K562 (cell line): ENCODE results near the gene PPTC7. TPM values are rescaled to one million over a fixed set of nuclear protein-coding genes. Genes with fewer than 3 reads are reported as not detected.

Experiments
- ATAC-seq: fragments of 200-7000 bp; cut with Tn5 transposase; 3 replicates; pipeline ENCODE4 v1.9.1; 2020; ENCODE audit warnings: moderate library complexity
- BruUV-seq: library from RNA; stranded (reverse); fragments of 400-500 nt; replicated peaks from 2 replicates; lab custom pipeline; 2021; lab: Mats Ljungman, UMichigan
- CTCF ChIA-PET: fragments of 300-600 bp; formaldehyde crosslinking; extraction: SDS; loops from one replicate; lab custom pipeline; 2021; ENCODE audit warnings: low intra/inter-chr PET ratio; lab: Yijun Ruan, JAX
- POLR2A ChIA-PET: fragments of 300-600, 350-650 bp; sonication (Branson Sonifier 250); formaldehyde crosslinking; extraction: SDS; loops from one replicate; lab custom pipeline; 2021; ENCODE audit warnings: antibody characterized with exemption, inconsistent platforms; lab: Yijun Ruan, JAX
- DNase-seq, 4 experiments: peaks; one replicate each; pipeline versions ENCODE4 v3.0.0 to v3.0.0-alpha.2; 2011 to 2018; ENCODE audit warnings: low spot score in 3 of 4, mixed read lengths in 3 of 4; ENCODE audit errors: extremely low read depth in 1 of 4
- FAIRE-seq: peaks from 2 replicates; lab custom pipeline; 2011; peaks lifted over from hg19 to GRCh38; lab: Jason Lieb, UNC
- H2AFZ ChIP-seq: 2 replicates; pipeline ENCODE4 v1.6.0; 2011; ENCODE audit warnings: low read depth, low read length, control low read depth, inconsistent platforms
- H3K27ac ChIP-seq: fragments of 200-600 bp; 3 replicates; pipeline ENCODE4 v1.8.0; 2011; ENCODE audit warnings: low read depth, mild to moderate bottlenecking, control low read depth, inconsistent platforms, low read length, moderate library complexity, mixed read lengths; ENCODE audit errors: extremely low read depth
- H3K27me3 ChIP-seq, 2 experiments: fragments of 300-600 bp in 1 of 2; 2 replicates in 1 of 2; 3 replicates in 1 of 2; pipeline versions ENCODE4 v1.6.0 to v1.8.0; 2011; ENCODE audit warnings: inconsistent platforms in 2 of 2, low read length in 2 of 2, mild to moderate bottlenecking in 1 of 2, mixed read lengths in 1 of 2, moderate library complexity in 1 of 2; ENCODE audit not compliant: control insufficient read depth in 2 of 2, insufficient read depth in 2 of 2
- H3K36me3 ChIP-seq: fragments of 300-600 bp; 3 replicates; pipeline ENCODE4 v1.8.0; 2011; ENCODE audit warnings: mild to moderate bottlenecking, low read length, inconsistent platforms; ENCODE audit not compliant: control insufficient read depth, insufficient read depth
- H3K4me1 ChIP-seq, 2 experiments: fragments of 200-600 bp in 1 of 2; replicated peaks in 1 of 2; 2 replicates in 1 of 2; 3 replicates in 1 of 2; pipeline versions ENCODE4 v1.5.1 to v1.8.0; 2011; ENCODE audit warnings: inconsistent platforms in 2 of 2, low read length in 2 of 2, mild to moderate bottlenecking in 1 of 2, mixed read lengths in 1 of 2, moderate library complexity in 1 of 2; ENCODE audit not compliant: control insufficient read depth in 2 of 2, insufficient read depth in 2 of 2
- H3K4me2 ChIP-seq: 2 replicates; pipeline ENCODE4 v1.6.1; 2011; ENCODE audit warnings: low read length, control low read depth, inconsistent platforms, mixed read lengths; ENCODE audit not compliant: insufficient read depth
- H3K4me3 ChIP-seq: fragments of 200-600 bp; sonication (generic), shearing (Covaris generic); 2 replicates; pipeline ENCODE4 v1.5.1; 2016; ENCODE audit warnings: control low read depth, inconsistent platforms
- H3K79me2 ChIP-seq: fragments of 200-600 bp; 3 replicates; pipeline ENCODE4 v1.8.0; 2011; ENCODE audit warnings: low read length, inconsistent platforms; ENCODE audit not compliant: control insufficient read depth, insufficient read depth
- H3K9ac ChIP-seq, 2 experiments: 2 replicates each; pipeline versions ENCODE4 v1.6.0 to v1.6.1; 2011; ENCODE audit warnings: low read depth in 2 of 2, low read length in 2 of 2, control low read depth in 1 of 2, inconsistent platforms in 1 of 2, mild to moderate bottlenecking in 1 of 2, mixed read lengths in 1 of 2; ENCODE audit not compliant: insufficient read depth in 1 of 2
- H3K9me1 ChIP-seq: one replicate; pipeline ENCODE4 v1.6.0; 2011; ENCODE audit warnings: inconsistent platforms, mild to moderate bottlenecking, low read length, moderate library complexity; ENCODE audit not compliant: control insufficient read depth, insufficient read depth
- H3K9me3 ChIP-seq: replicated peaks from 2 replicates; pipeline ENCODE4 v1.5.1; 2011; ENCODE audit warnings: low read depth, low read length, inconsistent platforms; ENCODE audit not compliant: control insufficient read depth, insufficient read depth
- H4K20me1 ChIP-seq: replicated peaks from 2 replicates; pipeline ENCODE4 v1.6.1; 2011; ENCODE audit warnings: low read length, inconsistent platforms, mixed read lengths; ENCODE audit not compliant: control insufficient read depth, insufficient read depth
- CEBPB ChIP-seq: fragments of 450-650 bp; IDR thresholded peaks from 2 replicates; pipeline ENCODE4 v1.6.1; 2016; ENCODE audit warnings: missing genetic modification characterization, missing compliant biosample characterization
- CEBPG ChIP-seq, 3 experiments: fragments of 200-800 bp in 1 of 3; sonication (Bioruptor generic) in 1 of 3; sonication (generic) in 1 of 3; formaldehyde crosslinking in 1 of 3; IDR thresholded peaks in 2 of 3; conservative IDR thresholded peaks in 1 of 3; 2 replicates each; pipeline versions ENCODE4 v1.6.1 to v1.8.0; 2016 to 2022; ENCODE audit warnings: missing compliant biosample characterization in 2 of 3, missing genetic modification characterization in 2 of 3, mild to moderate bottlenecking in 1 of 3, missing genetic modification reagents in 1 of 3
- GTF2A2 ChIP-seq: IDR thresholded peaks from 2 replicates; pipeline ENCODE4 v1.6.1; 2016; ENCODE audit warnings: mild to moderate bottlenecking, missing genetic modification characterization, missing compliant biosample characterization
- HNRNPLL ChIP-seq: fragments of 200-400 bp; formaldehyde crosslinking; IDR thresholded peaks from 2 replicates; pipeline ENCODE4 v1.6.1; 2017; ENCODE audit warnings: low read length, low read depth, mild to moderate bottlenecking; ENCODE audit not compliant: poor library complexity, severe bottlenecking
- MAFF ChIP-seq: IDR thresholded peaks from 2 replicates; pipeline ENCODE4 v1.6.1; 2012; ENCODE audit warnings: low read length, improper control_type of control experiment
- MCM7 ChIP-seq, 2 experiments: fragments of 450-650 bp; IDR thresholded peaks; 2 replicates each; pipeline ENCODE4 v1.6.1; 2016 to 2018
- PCBP1 ChIP-seq: fragments of 200-400 bp; formaldehyde crosslinking; IDR thresholded peaks from 2 replicates; pipeline ENCODE4 v1.6.1; 2018; ENCODE audit warnings: mild to moderate bottlenecking, low read depth, low read length; ENCODE audit not compliant: poor library complexity, severe bottlenecking
- SIN3A ChIP-seq, 2 experiments: fragments of 150-350 bp in 1 of 2; IDR thresholded peaks; 2 replicates each; pipeline ENCODE4 v1.6.1; 2011 to 2016; ENCODE audit warnings: borderline replicate concordance in 2 of 2, low read depth in 2 of 2, low read length in 2 of 2, mild to moderate bottlenecking in 2 of 2, moderate library complexity in 2 of 2; ENCODE audit not compliant: control insufficient read depth in 1 of 2
- ZNF717 ChIP-seq: fragments of 250-450 bp; sonication (Bioruptor Pico); IDR thresholded peaks from 2 replicates; pipeline ENCODE4 v1.5.0; 2021
- ZNF780A ChIP-seq: fragments of 250-450 bp; sonication (Bioruptor Pico); IDR thresholded peaks from 2 replicates; pipeline ENCODE4 v1.5.0; 2021; ENCODE audit warnings: mild to moderate bottlenecking
- WGBS: fragments of 100-300 bp; shearing (Covaris generic); methylation state at CpG from one replicate; pipeline ENCODE4 v1.1.6; 2016; ENCODE audit warnings: low coverage, mixed read lengths; ENCODE audit not compliant: insufficient coverage; ENCODE audit errors: missing lambda C conversion rate; 5-methylcytosine and 5-hydroxymethylcytosine counted together
- in situ Hi-C: fragments of 300-500 bp; cut with MboI; formaldehyde crosslinking; loops from 4 replicates; pipeline ENCODE4 v1.15.0; 2018; ENCODE audit warnings: inconsistent platforms, mixed read lengths
- intact Hi-C: fragments of 100-400 bp; cut with micrococcal nuclease; formaldehyde crosslinking; loops from 2 replicates; pipeline ENCODE4 v1.14.2; 2022
- polyA plus RNA-seq, 8 experiments: library from polyadenylated mRNA; depleted of rRNA in 4 of 8; stranded (reverse) in 5 of 8; unstranded in 3 of 8; fragments of >200 nt; fragmentation: Nextera tagmentation in 2 of 8; fragmentation: Illumina TruSeq in 1 of 8; extraction: Ambion mirVana in 2 of 8; extraction: Trizol in 1 of 8; gene quantifications; 2 replicates each; pipeline versions ENCODE4 v1.2.1 to v1.2.3, GENCODE V29; 2011 to 2014; ENCODE audit warnings: inconsistent platforms in 1 of 8, missing spikeins in 1 of 8
- total RNA-seq, 7 experiments: library from RNA; depleted of rRNA in 6 of 7; stranded (reverse); fragments of >200 nt in 6 of 7; fragmentation: Illumina TruSeq in 2 of 7; extraction: Trizol in 2 of 7; gene quantifications; 2 replicates each; pipeline versions ENCODE4 v1.2.1 to v1.2.3, GENCODE V29; 2011 to 2021; ENCODE audit warnings: low replicate concordance in 1 of 7

PPTC7 gene
- total and polyA plus RNA-seq, 9 of the 15 experiments (the other 6 are each of a cell fraction or from before 2014, with no cell fraction given): 2.6 to 23.1 (median 11.9) TPM

- WGBS: 92% methylated on average over 4 of the region's 4 CpGs
- H3K9me1 ChIP-seq: no peaks in the 10 kb centered on the region
- DNase-seq: no peak
- H3K4me3 ChIP-seq: no peak overlapping the region
- peaks cover 0 to 3% of the 10 kb centered on the region in 2 experiments; a peak in 2 of 5 replicates for H3K4me1 ChIP-seq
- H3K27me3 ChIP-seq: no peaks in the 10 kb centered on the region
- no peak overlapping the region for H3K9ac ChIP-seq
- no peak for FAIRE-seq
- no peak for TF ChIP-seq CEBPG (CRISPR knock-in tag; IDR thresholded peaks at IDR 0.05)
- TF ChIP-seq CEBPG (tag; conservative IDR thresholded peaks at IDR 0.05 in 1 of 2, IDR thresholded peaks at IDR 0.05 in 1 of 2): peak in 1 of 2 experiments; percentile 8; a peak in 1 of 4 replicates
- peak; percentile 53 for TF ChIP-seq CEBPB (tag)
- TF ChIP-seq ZNF780A (CRISPR knock-in tag): no peak
- no TSS peak for BruUV-seq
- no peaks in the 10 kb centered on the region for H3K9me3 ChIP-seq
- H3K4me2 ChIP-seq: no peak overlapping the region
- ATAC-seq: no peak
- peaks cover 51% of the 10 kb centered on the region for H3K36me3 ChIP-seq
- H2AFZ ChIP-seq: no peak overlapping the region
- H4K20me1 ChIP-seq: no peaks in the 10 kb centered on the region
- ChIA-PET CTCF (interaction anchor here (3.0 kb wide), 1 partner anchor 50 kb away, joined by 15 read pairs; no protein-coding TSS in a partner anchor), POLR2A (no interaction called here)
- intact Hi-C loops (loop anchor here (10.0 kb wide), 1 partner anchor 334 kb away; no protein-coding TSS in a partner anchor), in situ Hi-C loops (no loop called here)
- peaks cover 66% of the 10 kb centered on the region for H3K79me2 ChIP-seq
- H3K27ac ChIP-seq: no peak overlapping the region
Measured at GRCh38 chr12:110550981-110551380, 32.1 kb downstream of the PPTC7 start.

GRCh38 chr12:110549716-110550115 lies 33.4 kb downstream of the PPTC7 start:
- ChIA-PET CTCF (no interaction called here), POLR2A (interaction anchor here (0.8 to 1.1 kb wide), 2 partner anchors 18 to 311 kb away, joined by 3 to 4 read pairs; no protein-coding TSS in a partner anchor)
- in situ Hi-C loops (no loop called here), intact Hi-C loops (loop anchor here (10.0 kb wide), 1 partner anchor 335 kb away; no protein-coding TSS in a partner anchor)
- 97% methylated on average over 2 of the region's 2 CpGs for WGBS
- Histone ChIP-seq H4K20me1 (no peaks in the 10 kb centered on the region), H3K4me2 (no peak overlapping the region), H3K27me3 (no peaks in the 10 kb centered on the region), H3K79me2 (peaks cover 60% of the 10 kb centered on the region), H3K27ac (no peak overlapping the region), H3K9ac (no peak overlapping the region), H3K9me3 (no peaks in the 10 kb centered on the region), H3K9me1 (no peaks in the 10 kb centered on the region), H3K4me1 (no peaks in the 10 kb centered on the region), H2AFZ (no peak overlapping the region), H3K4me3 (no peak overlapping the region), H3K36me3 (peaks cover 61% of the 10 kb centered on the region)
- no peak for DNase-seq
- no peak for FAIRE-seq
- ATAC-seq: no peak
- BruUV-seq: no TSS peak
- no peak for TF ChIP-seq SIN3A (IDR thresholded peaks at IDR 0.05; ENCODE audit: borderline replicate concordance in 2 of 2, control insufficient read depth in 1 of 2, low read depth in 2 of 2, low read length in 2 of 2)
- TF ChIP-seq MAFF: no peak
- no peak for TF ChIP-seq ZNF717 (CRISPR knock-in tag)
- no peak for TF ChIP-seq HNRNPLL
- TF ChIP-seq MCM7 (IDR thresholded peaks at IDR 0.05): no peak
- TF ChIP-seq PCBP1: no peak
- TF ChIP-seq GTF2A2: no peak
